H1 (cell line): Measurements from ENCODE around the gene CLCN5.

Source experiments
- EZH2 ChIP-seq: fragments of 200-600 bp; sonication (generic); IDR thresholded peaks from 2 replicates; pipeline ENCODE4 v1.7.1; 2012; ENCODE audit warnings: low read depth, mild to moderate bottlenecking, moderate library complexity, low read length, inconsistent platforms; ENCODE audit not compliant: severe bottlenecking
- POLR2A ChIP-seq, 2 experiments: IDR thresholded peaks; 1 replicate in 1 of 2; 2 replicates in 1 of 2; pipeline ENCODE4 v1.6.1; 2011; ENCODE audit warnings: low read depth in 2 of 2, low read length in 2 of 2, mild to moderate bottlenecking in 2 of 2; ENCODE audit errors: control extremely low read depth in 1 of 2
- RAD21 ChIP-seq, 2 experiments: IDR thresholded peaks in 1 of 2; conservative IDR thresholded peaks in 1 of 2; 2 replicates each; pipeline ENCODE4 v1.6.1; 2011; ENCODE audit warnings: low read depth in 2 of 2, low read length in 2 of 2, improper control_type of control experiment in 1 of 2, inconsistent platforms in 1 of 2, mild to moderate bottlenecking in 1 of 2, moderate library complexity in 1 of 2
- RFX5 ChIP-seq: IDR thresholded peaks from 2 replicates; pipeline ENCODE4 v1.6.1; 2011; ENCODE audit warnings: low read depth, low read length, improper control_type of control experiment, borderline replicate concordance
- TAF7 ChIP-seq: optimal IDR thresholded peaks from 2 replicates; pipeline ENCODE3; 2011; ENCODE audit warnings: low read depth, mild to moderate bottlenecking, inconsistent platforms, low read length, moderate library complexity, borderline replicate concordance
- TF ChIP-seq, protein P1 (sequence below), 3 experiments: IDR thresholded peaks; 1 replicate in 2 of 3; 2 replicates in 1 of 3; pipeline versions ENCODE4 v1.5.1 to v1.6.1; 2011; ENCODE audit warnings: low read length in 3 of 3, mild to moderate bottlenecking in 3 of 3, inconsistent platforms in 2 of 3, low read depth in 1 of 3, moderate library complexity in 1 of 3; ENCODE audit not compliant: insufficient read depth in 1 of 3; ENCODE audit errors: control extremely low read depth in 1 of 3

DNA sequence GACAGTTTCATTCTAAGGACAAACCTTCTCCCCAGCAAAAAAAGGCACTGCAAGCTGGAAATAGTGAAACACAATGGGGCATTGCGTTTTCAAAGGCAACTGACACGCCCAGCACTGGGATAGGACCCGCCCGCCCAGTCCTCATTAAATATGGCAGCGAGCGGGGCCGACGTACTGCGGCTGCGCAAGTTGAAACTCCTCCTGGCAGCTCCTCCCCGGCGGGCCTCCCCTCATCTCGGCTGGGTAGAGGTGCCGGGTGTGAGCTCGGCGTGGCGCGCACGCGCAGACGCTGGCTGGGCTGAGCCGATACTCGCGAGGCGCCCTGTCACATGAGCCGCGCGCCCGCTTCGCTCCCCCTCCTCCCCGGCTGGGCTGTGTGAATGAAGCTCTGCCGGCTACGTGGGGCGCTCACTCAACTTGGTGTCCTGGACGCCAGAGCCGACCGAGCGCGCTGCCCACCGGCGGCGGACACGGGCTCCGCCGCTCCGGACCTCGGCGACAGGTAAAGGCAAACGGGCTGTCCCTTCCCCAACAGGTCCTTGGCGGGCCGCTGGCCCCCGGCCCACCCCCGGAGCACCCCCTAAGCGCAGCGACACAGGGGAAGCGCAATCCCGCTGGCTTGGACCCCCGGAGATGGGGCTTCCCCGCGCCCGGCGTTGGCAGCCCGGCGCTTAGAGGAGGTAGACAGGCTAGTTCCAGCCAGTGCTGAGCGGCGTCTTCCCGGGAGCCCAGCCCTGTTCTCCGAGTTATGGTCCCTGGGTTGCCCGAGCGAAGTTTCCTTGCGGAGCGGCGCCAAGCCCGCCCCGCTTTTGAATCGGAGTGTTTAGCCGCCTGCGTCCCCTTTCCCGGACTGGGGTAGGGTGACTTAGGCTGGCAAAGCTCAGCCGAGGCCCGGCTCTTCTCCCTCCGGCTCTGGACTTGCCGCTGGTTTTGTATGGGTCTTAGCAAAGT, at the start of gene CLCN5:
- TF ChIP-seq, protein P1, sequence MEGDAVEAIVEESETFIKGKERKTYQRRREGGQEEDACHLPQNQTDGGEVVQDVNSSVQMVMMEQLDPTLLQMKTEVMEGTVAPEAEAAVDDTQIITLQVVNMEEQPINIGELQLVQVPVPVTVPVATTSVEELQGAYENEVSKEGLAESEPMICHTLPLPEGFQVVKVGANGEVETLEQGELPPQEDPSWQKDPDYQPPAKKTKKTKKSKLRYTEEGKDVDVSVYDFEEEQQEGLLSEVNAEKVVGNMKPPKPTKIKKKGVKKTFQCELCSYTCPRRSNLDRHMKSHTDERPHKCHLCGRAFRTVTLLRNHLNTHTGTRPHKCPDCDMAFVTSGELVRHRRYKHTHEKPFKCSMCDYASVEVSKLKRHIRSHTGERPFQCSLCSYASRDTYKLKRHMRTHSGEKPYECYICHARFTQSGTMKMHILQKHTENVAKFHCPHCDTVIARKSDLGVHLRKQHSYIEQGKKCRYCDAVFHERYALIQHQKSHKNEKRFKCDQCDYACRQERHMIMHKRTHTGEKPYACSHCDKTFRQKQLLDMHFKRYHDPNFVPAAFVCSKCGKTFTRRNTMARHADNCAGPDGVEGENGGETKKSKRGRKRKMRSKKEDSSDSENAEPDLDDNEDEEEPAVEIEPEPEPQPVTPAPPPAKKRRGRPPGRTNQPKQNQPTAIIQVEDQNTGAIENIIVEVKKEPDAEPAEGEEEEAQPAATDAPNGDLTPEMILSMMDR (IDR thresholded peaks at IDR 0.05; ENCODE audit: control extremely low read depth in 1 of 3, insufficient read depth in 1 of 3, low read depth in 1 of 3, low read length in 3 of 3), result no peak
- no peak for TF ChIP-seq POLR2A (IDR thresholded peaks at IDR 0.05; ENCODE audit: control extremely low read depth in 1 of 2, low read depth in 2 of 2, low read length in 2 of 2)
- TF ChIP-seq RAD21 (IDR thresholded peaks at IDR 0.05 in 1 of 2, conservative IDR thresholded peaks at IDR 0.05 in 1 of 2; ENCODE audit: low read depth in 2 of 2, low read length in 2 of 2), result no peak
- no peak for TF ChIP-seq EZH2
- TF ChIP-seq RFX5, result no peak
- no peak for TF ChIP-seq TAF7
